ENCODE data around the gene ISM1. TPM values are rescaled to one million over a fixed set of nuclear protein-coding genes. Genes with fewer than 3 reads are reported as not detected.

ISM1 gene
- total RNA-seq, 1 donor from 2014 or later, result under 0.01 TPM

DNA sequence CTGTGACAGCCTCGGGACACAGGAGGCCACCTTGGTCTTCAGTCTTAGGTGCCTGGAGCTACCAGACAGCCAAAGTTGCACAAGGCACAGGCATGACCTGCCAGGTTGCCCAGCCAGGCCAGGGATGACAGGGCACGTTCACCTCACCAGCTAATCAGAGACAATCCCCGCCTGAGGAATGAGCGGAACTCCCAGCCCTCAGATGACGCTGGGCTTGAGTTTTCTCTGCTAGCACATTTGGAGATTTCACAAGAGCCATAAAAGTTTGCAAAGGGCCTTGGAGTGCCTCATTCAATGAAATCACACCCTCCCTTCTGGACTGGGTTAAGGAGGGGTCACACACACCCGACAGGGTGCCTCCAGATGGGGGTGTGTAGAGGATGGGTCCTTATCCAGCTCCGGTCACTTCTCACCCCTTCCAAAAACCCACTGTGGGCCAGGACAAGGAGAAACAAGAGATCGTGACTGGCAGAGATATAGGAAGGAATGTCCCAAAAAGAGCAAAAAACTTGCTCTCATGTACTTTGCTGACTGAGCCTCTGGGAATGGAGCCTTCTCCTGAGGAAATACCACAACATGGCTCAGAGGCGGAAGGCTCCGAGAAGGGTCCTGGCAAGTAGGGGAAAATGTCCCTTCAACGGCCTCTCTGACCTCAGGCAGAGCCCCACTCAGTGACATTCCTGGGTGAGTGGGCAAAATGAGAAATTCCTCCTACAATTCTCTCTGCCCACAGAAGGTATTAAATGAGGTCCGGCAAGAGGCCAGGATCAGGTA, 121.6 kb downstream of the ISM1 start:
- DNase-seq (ENCODE audit: low read depth in 2 of 2), result no peak

DNA sequence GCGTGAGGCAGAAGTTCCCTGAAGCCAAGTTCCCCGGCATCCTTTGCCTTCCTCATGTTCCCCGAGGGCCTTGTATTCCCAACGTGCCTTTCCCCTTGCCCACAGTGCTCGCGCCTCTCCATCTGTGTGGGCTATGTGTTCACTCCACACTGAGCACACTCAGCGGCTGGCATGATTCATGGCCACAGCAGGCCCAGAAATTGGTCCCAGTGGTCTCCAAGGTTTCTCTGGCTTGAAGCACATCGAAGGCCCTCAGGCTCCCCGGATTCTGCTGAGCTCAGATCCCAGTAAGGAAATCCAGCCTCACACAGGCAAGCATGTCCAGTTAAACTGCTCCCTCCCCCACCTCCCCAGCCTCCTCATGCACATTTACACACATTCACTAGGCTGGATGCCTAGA, 123.6 kb downstream of the ISM1 start:
- no peak for DNase-seq (ENCODE audit: low read depth in 2 of 2)

DNA sequence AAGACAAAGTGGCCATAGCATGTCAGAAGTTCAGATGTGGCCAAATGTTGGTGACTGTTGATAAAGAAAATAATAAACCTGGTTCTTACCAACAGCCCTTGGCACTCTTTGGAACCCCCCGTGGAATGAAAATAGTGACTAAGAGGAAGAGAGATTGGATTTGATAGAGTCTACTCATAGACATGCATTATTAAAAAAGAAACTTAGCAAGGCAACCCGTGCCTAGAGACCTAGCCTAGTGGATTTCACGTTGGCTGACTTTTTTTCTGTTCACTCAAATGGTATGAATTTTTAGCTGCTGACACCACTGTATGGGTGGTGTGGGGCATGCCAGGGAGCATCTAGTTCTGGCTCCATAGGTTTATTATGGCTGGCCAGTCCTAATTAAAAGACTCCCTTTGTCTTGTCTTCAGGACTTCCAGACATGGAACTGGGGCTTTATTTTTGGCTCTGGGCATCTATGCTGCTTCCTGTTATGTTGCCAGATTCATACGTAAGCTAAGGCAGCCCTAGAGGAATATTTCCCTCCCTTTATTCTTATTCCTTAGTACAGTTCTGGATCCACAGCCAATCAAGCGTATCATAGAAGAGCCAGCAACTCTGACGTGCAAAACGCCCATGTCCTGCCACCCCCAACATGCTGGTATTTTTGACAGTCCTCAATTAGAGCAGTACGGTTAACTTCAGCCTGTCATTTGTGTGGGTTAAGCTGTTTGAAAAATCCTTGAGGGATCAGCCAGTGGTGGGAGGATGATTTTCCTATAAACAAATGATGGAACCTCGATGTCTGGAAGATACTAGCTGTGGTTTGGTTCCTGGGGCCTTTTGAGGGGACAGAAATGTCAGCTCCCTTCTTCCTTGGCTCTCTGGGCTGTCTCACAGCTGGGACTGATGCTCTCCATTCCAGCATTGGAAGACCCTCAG, 127.5 kb downstream of the ISM1 start:
- DNase-seq (ENCODE audit: low read depth in 2 of 2), result no peak

DNA sequence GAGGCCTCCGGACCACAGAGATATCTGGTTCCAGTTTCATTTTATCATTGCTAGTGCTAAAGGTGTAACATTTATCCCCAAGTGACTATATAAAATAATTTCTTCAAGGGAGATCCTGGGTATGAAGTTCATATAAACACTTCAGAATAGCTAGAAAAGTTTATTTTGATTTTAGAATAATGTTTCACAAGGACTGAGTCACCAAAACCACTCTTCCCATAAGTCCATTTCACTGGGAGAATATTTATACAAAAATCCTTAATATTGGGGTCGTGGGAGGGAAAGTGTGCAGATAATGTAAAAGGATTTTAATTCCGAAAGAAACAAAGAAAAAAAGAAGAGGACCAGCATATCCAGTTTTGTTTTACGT, 128.1 kb downstream of the ISM1 start:
- no peak for DNase-seq (ENCODE audit: low read depth in 2 of 2)

Other genes starting within 250 kb of the ISM1 start
- gene SPTLC3, start 212.3 kb upstream of the ISM1 start, total RNA-seq, result 0.13 and 0.63 TPM in 2 replicates